SU-DHL-6 (cell line): ENCODE results near the gene EDAR.

Experiments
- H2AFZ ChIP-seq: fragments of 200-600 bp; sonication (generic); 2 replicates; pipeline ENCODE4 v1.6.1; 2014; ENCODE audit warnings: low read depth, mild to moderate bottlenecking, moderate library complexity, mixed read lengths, antibody characterized with exemption, low read length; ENCODE audit not compliant: severe bottlenecking
- H3F3A ChIP-seq: fragments of 200-600 bp; shearing (Covaris generic); 2 replicates; pipeline ENCODE4 v1.6.0; 2016; ENCODE audit warnings: antibody characterized with exemption, mild to moderate bottlenecking; ENCODE audit not compliant: insufficient read depth
- H3K27ac ChIP-seq: fragments of 200-600 bp; sonication (generic); 2 replicates; pipeline ENCODE4 v1.5.1; 2016; ENCODE audit warnings: low read depth, mild to moderate bottlenecking, low read length, moderate library complexity, mixed read lengths
- H3K27me3 ChIP-seq: fragments of 200-600 bp; sonication (generic), shearing (Covaris generic); 2 replicates; pipeline ENCODE4 v1.6.0; 2014; ENCODE audit warnings: mild to moderate bottlenecking, low read length
- H3K36me3 ChIP-seq: fragments of 200-600 bp; sonication (generic); 2 replicates; pipeline ENCODE4 v1.6.1; 2014; ENCODE audit warnings: mild to moderate bottlenecking, low read length, mixed read lengths
- H3K4me2 ChIP-seq: fragments of 300-600, 200-600 bp; shearing (Covaris generic), sonication (generic); 2 replicates; pipeline ENCODE4 v1.6.0; 2014; ENCODE audit warnings: low read length, low read depth, mild to moderate bottlenecking; ENCODE audit not compliant: poor library complexity, severe bottlenecking
- H3K4me3 ChIP-seq: fragments of 200-600 bp; sonication (generic); 2 replicates; pipeline ENCODE4 v1.5.1; 2014; ENCODE audit warnings: antibody characterized with exemption, low read length, mild to moderate bottlenecking, mixed read lengths; ENCODE audit not compliant: insufficient read depth, poor library complexity, severe bottlenecking
- H3K79me2 ChIP-seq: fragments of 200-600 bp; sonication (generic); 2 replicates; pipeline ENCODE4 v1.6.1; 2014; ENCODE audit warnings: mild to moderate bottlenecking, low read length, moderate library complexity; ENCODE audit not compliant: insufficient read depth
- H3K9ac ChIP-seq: fragments of 200-600 bp; sonication (generic); 2 replicates; pipeline ENCODE4 v1.7.0; 2014; ENCODE audit warnings: mild to moderate bottlenecking, low read length
- H3K9me2 ChIP-seq: fragments of 200-600 bp; sonication (generic); replicated peaks from 2 replicates; pipeline ENCODE4 v1.6.1; 2014; ENCODE audit warnings: low read length; ENCODE audit not compliant: insufficient read depth
- H3K9me3 ChIP-seq: fragments of 200-600 bp; sonication (generic); 2 replicates; pipeline ENCODE4 v1.6.1; 2014; ENCODE audit warnings: low read length, mixed read lengths; ENCODE audit not compliant: insufficient read depth
- H4K20me1 ChIP-seq: fragments of 200-600 bp; sonication (generic); 2 replicates; pipeline ENCODE4 v1.6.1; 2014; ENCODE audit warnings: low read depth, mild to moderate bottlenecking, antibody characterized with exemption, low read length, moderate library complexity, mixed read lengths
- EZH2phosphoT487 ChIP-seq: fragments of 200-600 bp; sonication (generic), shearing (Covaris generic); conservative IDR thresholded peaks from 2 replicates; pipeline ENCODE4 v1.6.1; 2018; ENCODE audit warnings: mild to moderate bottlenecking, antibody characterized with exemption, low read length, moderate library complexity, mixed read lengths
- TF ChIP-seq, protein P1 (sequence below): fragments of 200-600 bp; sonication (generic); IDR thresholded peaks from one replicate; pipeline ENCODE4 v1.5.1; 2017; ENCODE audit warnings: antibody characterized with exemption, mild to moderate bottlenecking, low read length, moderate library complexity; ENCODE audit not compliant: insufficient read depth, poor library complexity, severe bottlenecking

Gene EDAR

DNA sequence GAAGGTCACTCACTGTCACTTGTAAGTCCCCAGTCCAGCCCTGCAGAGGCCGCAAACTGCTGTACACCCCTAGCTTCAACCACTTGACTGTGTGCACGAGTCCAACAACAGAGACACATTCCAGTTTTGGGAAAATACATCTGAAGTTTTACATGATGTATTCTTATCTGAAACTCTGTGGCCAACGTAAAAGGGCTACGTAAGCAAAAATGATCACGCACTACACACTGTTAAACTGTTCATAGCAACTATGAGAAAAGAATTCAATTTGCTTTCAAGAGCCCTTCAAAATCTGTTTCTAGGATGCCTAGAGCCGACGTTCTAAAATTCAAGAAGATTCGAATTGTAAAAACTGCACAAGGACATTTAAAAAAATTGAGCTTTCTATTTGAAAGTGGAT is 26.0 kb downstream of the EDAR start:
- Histone ChIP-seq H3K9me2 (no peaks in the 10 kb centered on the region), H3K79me2 (no peaks in the 10 kb centered on the region), H3K4me2 (no peak overlapping the region), H4K20me1 (no peaks in the 10 kb centered on the region), H3K9ac (no peak overlapping the region), H3K27me3 (no peaks in the 10 kb centered on the region), H3K36me3 (no peaks in the 10 kb centered on the region), H3F3A (no peaks in the 10 kb centered on the region), H3K4me3 (no peak overlapping the region), H2AFZ (no peak overlapping the region), H3K27ac (no peak overlapping the region), H3K9me3 (no peaks in the 10 kb centered on the region)
- TF ChIP-seq, protein P1, sequence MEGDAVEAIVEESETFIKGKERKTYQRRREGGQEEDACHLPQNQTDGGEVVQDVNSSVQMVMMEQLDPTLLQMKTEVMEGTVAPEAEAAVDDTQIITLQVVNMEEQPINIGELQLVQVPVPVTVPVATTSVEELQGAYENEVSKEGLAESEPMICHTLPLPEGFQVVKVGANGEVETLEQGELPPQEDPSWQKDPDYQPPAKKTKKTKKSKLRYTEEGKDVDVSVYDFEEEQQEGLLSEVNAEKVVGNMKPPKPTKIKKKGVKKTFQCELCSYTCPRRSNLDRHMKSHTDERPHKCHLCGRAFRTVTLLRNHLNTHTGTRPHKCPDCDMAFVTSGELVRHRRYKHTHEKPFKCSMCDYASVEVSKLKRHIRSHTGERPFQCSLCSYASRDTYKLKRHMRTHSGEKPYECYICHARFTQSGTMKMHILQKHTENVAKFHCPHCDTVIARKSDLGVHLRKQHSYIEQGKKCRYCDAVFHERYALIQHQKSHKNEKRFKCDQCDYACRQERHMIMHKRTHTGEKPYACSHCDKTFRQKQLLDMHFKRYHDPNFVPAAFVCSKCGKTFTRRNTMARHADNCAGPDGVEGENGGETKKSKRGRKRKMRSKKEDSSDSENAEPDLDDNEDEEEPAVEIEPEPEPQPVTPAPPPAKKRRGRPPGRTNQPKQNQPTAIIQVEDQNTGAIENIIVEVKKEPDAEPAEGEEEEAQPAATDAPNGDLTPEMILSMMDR = no peak
- TF ChIP-seq EZH2phosphoT487 = no peak

DNA sequence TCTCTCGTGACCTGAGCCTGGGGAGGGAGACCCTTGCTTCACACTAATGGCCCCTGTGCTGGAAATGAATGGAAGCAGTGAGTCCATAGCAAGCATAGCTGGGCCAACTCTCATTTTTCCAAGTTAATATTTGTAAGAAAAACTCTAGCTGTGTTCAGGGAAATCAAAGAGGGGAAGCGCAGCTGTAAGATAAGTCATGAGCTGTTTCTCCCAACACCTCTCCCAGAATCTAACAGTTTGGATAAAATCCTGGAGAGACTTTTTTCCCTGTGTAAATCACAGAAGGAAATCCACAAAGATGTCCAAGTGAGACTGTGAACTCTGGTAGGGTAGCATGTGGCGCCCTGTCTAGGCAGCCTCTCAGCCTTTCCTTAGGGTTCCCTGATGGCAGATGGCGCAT is 27.2 kb downstream of the EDAR start:
- no peak overlapping the region for H3K4me2 ChIP-seq
- no peak overlapping the region for H3K4me3 ChIP-seq
- no peaks in the 10 kb centered on the region for H3K9me2 ChIP-seq
- H3K9me3 ChIP-seq = no peaks in the 10 kb centered on the region
- H4K20me1 ChIP-seq = no peaks in the 10 kb centered on the region
- H3F3A ChIP-seq = no peaks in the 10 kb centered on the region
- H3K9ac ChIP-seq = no peak overlapping the region
- H3K27me3 ChIP-seq = no peaks in the 10 kb centered on the region
- no peak overlapping the region for H3K27ac ChIP-seq
- TF ChIP-seq EZH2phosphoT487 = no peak
- TF ChIP-seq, protein P1 = no peak
- no peaks in the 10 kb centered on the region for H3K36me3 ChIP-seq
- no peaks in the 10 kb centered on the region for H3K79me2 ChIP-seq
- no peak overlapping the region for H2AFZ ChIP-seq

DNA sequence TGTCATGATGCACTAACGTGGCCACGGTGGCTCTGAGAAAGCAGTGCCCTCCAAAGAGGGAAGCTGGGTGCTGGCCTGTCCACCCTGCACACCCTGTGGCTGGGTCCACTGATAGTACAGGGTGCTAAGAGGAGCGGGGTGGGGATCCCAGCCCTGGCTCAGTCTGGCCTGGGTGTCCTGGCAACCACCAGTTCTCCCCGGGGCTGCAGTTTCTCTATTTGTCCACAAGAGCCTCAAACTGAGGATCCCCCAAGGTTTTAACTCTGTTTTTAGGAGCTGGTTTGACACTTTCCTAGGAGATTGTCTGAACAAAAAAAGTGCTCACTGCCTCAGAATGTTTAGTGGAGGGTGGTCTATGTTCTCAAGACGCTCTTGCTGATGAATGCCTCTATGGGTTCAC is 29.0 kb downstream of the EDAR start:
- Histone ChIP-seq H3F3A (no peaks in the 10 kb centered on the region), H3K4me3 (no peak overlapping the region), H4K20me1 (no peaks in the 10 kb centered on the region), H3K36me3 (no peaks in the 10 kb centered on the region), H3K9me3 (no peaks in the 10 kb centered on the region), H3K79me2 (no peaks in the 10 kb centered on the region), H3K27ac (no peak overlapping the region), H3K9me2 (no peaks in the 10 kb centered on the region), H3K4me2 (no peak overlapping the region), H3K9ac (no peak overlapping the region), H3K27me3 (no peaks in the 10 kb centered on the region), H2AFZ (no peak overlapping the region)
- TF ChIP-seq EZH2phosphoT487 = no peak
- TF ChIP-seq, protein P1 = no peak
